ENCODE data around the gene PCDHGC4.
A peak's percentile ranks its signal among the peaks of the same experiment; 100 is the strongest.

PCDHGC4 gene

DNA sequence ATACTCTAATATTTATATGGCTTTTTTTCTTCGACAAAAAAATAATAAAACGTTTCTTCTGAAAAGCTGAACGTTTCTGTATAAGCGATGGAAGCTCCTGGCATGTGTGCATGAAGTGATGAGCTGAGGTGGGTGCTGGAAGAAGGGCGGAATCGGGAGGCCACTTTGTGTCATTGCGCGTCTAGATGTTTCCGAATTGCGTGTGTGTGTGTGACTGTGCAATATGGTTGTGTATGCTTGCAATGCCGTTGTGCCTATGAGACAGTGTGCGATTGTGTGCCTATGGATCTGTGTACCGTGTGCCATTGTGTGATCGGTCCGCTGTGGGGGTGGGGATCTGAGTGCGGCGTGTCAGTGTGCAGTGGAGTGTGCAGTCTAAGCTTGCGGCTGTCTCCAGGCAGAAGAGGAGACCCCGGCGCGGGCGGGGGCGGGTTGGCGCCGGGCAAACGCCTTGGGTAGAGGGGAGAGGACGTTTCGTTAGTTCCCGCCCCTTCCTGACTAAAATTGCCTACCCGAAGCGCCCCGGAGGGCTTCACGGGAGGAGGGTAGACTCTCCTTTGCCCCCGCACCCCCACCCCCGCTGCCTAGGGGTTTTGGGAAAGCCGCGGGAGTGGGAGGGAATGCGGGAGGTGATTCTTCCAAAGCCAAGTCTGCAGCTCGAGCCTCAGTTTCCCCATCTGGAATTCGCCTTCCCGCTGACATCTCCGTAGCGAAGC is 28.2 kb downstream of the PCDHGC4 start:
- peak; percentile 43 to 62 (median 48) for DNase-seq

GRCh38 chr5:141513627-141514329 is 28.9 kb downstream of the PCDHGC4 start:
- DNase-seq: peak; percentile 70 to 91 (median 82)

DNA sequence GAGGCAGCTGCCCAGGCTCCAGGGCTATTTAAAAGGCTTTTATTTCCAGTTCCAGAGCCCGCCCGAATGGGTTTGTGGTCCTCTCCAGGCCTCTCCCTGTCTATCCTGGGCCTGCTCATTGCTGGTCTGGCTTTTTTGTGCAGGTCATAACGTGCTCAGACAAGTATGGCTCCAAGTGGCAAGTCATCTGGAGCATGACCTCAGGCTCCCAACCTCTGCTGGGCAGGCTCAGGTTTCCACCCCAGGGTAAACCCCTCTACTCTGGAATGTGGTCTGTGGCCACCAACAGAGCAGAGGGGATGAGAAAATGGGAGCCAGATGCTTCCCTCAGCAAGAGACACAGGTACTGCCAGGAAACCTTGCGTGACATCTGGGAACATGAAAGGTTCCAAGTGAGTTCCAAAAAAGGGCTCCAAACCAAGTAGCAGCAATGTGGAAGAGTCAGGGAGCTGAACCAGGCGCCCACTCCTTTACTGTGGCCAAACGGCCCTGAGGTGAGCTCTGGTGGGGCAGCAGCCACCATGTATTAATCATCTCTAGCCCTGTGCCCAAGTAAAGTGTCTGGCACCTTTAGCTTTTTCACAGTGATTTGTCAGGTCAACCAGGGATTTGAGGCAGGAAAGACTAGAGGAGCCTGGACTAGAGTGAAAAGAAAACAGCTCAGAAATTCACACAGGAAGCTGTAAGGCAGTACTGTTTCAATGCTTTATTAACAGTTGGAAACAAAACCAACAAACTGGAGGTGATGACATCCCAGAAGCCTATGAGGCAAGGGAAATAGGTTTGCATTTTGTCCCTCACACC is 29.7 kb downstream of the PCDHGC4 start:
- no peak for DNase-seq

GRCh38 chr5:141515141-141515540 is 30.3 kb downstream of the PCDHGC4 start:
- DNase-seq: no peak

GRCh38 chr5:141515946-141516671 is 31.3 kb downstream of the PCDHGC4 start:
- DNase-seq: no peak

GRCh38 chr5:141516672-141517025 is 31.8 kb downstream of the PCDHGC4 start:
- no peak for DNase-seq

- peak in 3 of 4 experiments; percentile 64 to 69 (median 66) for DNase-seq
These were observed 32.5 kb downstream of the PCDHGC4 start for GRCh38 chr5:141517312-141517711.

GRCh38 chr5:141517880-141518617 is 33.2 kb downstream of the PCDHGC4 start:
- no peak for DNase-seq

GRCh38 chr5:141518618-141519015 is 33.8 kb downstream of the PCDHGC4 start:
- DNase-seq: no peak

DNA sequence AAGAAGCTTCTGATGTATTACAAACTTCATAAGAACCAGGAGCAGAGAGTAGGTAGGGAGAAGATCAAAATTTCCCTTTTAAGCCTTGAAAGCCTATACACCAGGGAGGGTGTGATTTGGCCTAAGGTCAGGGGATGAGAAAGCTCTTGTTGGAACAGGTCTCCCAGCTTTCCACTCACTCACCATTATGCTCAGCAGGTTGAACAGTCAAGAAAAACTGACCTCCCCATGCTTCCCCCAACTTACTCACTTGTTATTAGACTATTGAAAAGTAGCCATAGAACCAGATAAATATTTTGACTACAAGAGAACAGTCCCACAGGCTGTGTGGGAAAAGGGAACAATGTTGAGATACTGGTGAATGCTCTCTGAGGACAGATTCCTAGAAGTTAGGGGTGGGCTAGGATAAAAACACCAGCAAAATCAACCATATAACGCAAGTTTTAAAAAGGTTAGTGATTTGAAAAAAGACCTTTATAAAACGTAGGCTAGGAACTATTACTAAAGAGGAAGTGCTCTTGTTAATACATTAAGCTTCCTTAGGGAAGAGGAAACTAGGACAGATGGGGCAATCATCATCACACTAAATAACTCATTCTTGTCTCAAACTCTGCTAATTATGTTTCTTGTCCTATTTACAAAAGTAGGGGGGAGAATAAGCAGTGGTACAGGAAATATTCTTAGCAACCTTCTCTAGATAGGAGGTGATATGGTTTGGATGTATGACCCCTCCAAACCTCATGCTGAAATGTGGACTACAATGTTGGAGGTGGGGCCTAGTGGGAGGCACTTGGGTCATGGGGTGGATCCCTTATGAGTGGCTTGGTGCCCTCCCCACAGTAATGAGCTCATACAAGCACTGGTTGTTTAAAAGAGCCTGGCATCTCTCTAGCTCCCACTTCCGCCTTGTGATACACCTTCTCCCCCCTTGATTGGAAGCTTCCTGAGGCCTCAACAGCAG is 35.1 kb downstream of the PCDHGC4 start:
- peak; percentile 52 to 79 (median 74) for DNase-seq

DNA sequence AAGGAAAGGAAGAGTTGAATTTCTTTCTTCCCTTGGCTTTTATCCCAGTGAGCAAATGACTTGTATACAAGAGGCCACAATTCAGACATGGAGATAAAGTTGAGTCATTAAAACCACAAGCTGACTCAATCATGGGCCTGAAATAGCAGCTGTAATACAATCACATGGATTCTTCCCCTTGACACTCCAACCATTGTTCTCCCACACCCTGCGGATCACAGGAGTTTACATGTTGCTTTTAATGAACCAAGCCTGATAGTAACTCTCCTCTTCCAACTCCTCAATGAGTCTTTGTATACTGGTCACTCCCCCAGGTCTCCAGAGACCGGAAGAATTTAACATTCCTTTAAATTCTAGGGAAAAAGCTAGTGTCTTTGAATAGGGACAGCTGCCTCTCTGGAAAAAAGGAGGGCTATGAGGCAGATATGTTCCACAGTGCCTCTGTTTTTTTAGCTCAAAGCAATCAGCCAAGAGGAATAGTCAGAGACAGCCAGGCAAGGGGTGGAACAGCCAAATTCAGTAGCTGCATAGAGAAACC is 36.5 kb downstream of the PCDHGC4 start:
- DNase-seq: peak; percentile 77 to 93 (median 85)

DNA sequence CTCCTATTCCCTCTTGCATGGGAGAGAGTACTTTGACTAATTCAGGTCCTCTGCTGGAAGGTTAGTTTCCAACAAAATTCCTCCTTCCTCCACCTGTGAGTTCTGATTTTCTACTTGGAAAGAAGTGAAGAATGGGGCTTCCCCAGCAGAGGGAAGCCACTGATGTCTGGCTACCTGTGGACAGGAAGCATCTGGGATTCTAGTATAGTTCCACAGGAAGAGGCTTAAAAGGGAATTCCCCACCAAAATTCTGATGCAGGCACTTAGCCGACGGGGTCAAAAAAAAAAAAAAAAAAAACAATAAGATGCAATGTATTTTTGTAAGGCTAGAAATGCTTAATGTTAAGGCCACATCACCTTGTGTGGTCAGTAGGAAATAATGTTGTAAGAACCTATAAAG is 37.5 kb downstream of the PCDHGC4 start:
- no peak for DNase-seq

- no peak for DNase-seq
These were observed 39.2 kb downstream of the PCDHGC4 start for GRCh38 chr5:141523991-141524390.

- peak; percentile 81 to 89 (median 88) for DNase-seq
These were observed 40.1 kb downstream of the PCDHGC4 start for GRCh38 chr5:141524604-141525597.

DNA sequence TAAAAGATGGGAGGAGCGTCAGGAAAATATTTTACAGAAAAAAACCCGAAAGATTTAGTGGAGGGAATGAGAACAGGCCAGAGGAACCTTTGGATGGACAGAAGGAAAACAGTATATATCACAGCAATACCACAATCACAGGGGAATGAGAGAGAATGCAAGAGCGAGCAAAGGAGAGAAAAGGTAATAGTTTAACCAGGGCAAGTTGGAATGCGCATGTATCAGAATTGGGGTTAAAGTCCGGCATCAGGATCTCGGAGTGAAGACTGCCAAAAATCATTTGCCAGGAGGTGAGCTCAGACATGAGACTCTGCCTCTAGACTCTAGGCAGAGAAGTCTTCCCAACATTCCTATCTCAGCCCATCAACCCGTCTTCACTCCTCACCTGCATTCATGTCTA is 40.8 kb downstream of the PCDHGC4 start:
- DNase-seq: no peak

GRCh38 chr5:141527426-141527825 is 42.6 kb downstream of the PCDHGC4 start:
- no peak for DNase-seq

DNA sequence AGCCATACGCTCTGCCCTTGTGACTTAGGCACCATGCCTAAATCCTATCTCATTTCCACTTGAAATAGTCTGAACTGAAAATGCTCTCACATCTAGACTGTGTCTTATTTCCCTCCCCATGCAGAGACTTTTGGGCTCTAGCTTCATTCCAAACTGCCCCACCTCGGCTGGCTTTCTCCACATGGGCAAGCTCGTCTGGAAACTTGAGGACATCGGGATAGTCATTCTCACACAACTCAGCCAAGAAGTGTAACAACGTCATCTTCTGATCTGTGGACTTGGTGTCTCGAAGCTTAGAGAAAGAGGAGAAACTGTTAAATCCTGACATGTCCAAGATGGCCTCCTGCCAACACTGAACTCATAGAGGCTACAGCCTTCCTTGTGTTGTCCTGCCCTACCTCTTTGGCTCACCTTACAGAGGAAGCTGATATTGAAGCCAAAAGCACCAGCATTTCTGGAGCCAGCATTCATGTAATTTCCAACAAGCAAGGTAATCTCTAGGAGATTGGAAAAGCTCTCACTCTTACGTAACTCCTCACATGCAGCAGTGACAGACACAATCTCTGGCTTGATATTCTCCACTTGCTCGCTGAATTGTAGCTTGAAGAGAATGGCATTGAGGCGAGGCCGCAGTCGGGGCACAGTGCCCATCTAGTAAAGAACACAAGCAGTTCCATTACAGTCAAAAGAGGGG is 43.6 kb downstream of the PCDHGC4 start:
- no peak for DNase-seq

- no peak for DNase-seq
These were observed 44.2 kb downstream of the PCDHGC4 start for GRCh38 chr5:141529002-141529401.

DNA sequence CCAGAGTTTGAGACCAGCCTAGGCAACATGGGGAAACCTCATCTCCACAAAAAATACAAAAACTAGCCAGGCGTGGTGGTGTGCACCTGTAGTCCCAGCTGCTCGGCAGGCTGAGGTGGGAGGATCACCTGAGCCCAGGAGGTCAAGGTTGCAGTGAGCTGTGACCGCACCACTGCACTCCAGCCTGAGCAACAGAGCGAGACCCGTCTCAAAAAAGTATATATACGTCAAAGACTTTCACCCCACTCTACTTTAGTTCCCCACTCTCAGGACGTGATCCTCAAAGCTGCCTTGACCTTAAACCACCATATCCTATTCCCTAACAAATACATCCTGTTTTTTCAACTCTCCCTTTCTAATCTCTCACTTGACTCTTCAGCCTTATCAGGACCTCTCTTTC is 45.0 kb downstream of the PCDHGC4 start:
- DNase-seq: no peak
